ENCODE results near the gene PCGF2.

The PCGF2 gene

GRCh38 chr17:38751144-38751807 lies 3.1 kb upstream of the PCGF2 start:
- DNase-seq: no peak

GRCh38 chr17:38750312-38751121 lies 2.4 kb upstream of the PCGF2 start:
- DNase-seq: no peak

GRCh38 chr17:38750044-38750311 lies 1.8 kb upstream of the PCGF2 start:
- DNase-seq: no peak

- no peak for DNase-seq
These were observed 1.3 kb upstream of the PCGF2 start for GRCh38 chr17:38749223-38750043.

GRCh38 chr17:38748892-38749222 lies 721 bp upstream of the PCGF2 start:
- no peak for DNase-seq

GRCh38 chr17:38747463-38748148 lies 530 bp downstream of the PCGF2 start:
- DNase-seq: no peak

- no peak for DNase-seq
These were observed 1.2 kb downstream of the PCGF2 start for GRCh38 chr17:38746849-38747462.

GRCh38 chr17:38746004-38746848 lies 1.9 kb downstream of the PCGF2 start:
- DNase-seq: no peak

GRCh38 chr17:38745545-38745944 lies 2.6 kb downstream of the PCGF2 start:
- no peak for DNase-seq

GRCh38 chr17:38743556-38744171 lies 4.5 kb downstream of the PCGF2 start:
- no peak for DNase-seq

GRCh38 chr17:38742411-38743308 lies 5.5 kb downstream of the PCGF2 start:
- no peak for DNase-seq

GRCh38 chr17:38741921-38742410 lies 6.2 kb downstream of the PCGF2 start:
- no peak for DNase-seq

- no peak for DNase-seq
These were observed 6.7 kb downstream of the PCGF2 start for GRCh38 chr17:38741461-38741860.

GRCh38 chr17:38740806-38741205 lies 7.3 kb downstream of the PCGF2 start:
- no peak for DNase-seq

- no peak for DNase-seq
These were observed 8.1 kb downstream of the PCGF2 start for GRCh38 chr17:38740044-38740443.

- DNase-seq: no peak
These were observed 8.8 kb downstream of the PCGF2 start for GRCh38 chr17:38739305-38739704.

GRCh38 chr17:38738686-38739085 lies 9.4 kb downstream of the PCGF2 start:
- DNase-seq: no peak

- DNase-seq: no peak
These were observed 10.0 kb downstream of the PCGF2 start for GRCh38 chr17:38738007-38738662.

GRCh38 chr17:38735161-38735997 lies 12.8 kb downstream of the PCGF2 start:
- peak; percentile 65 to 76 for DNase-seq

All from CD4-positive, alpha-beta T cell treated with Interferon alpha-2 for 1 hour (primary cell).